DMS 273 (cell line): ENCODE measurements around the gene DLGAP4.
A peak's percentile ranks its signal among the peaks of the same experiment; 100 is the strongest.

Source experiments
- DNase-seq: peaks from one replicate; lab custom pipeline; 2025; ENCODE audit not compliant: unreplicated experiment; lab: John Stamatoyannopoulos, UW

DLGAP4 gene

GRCh38 chr20:36273414-36274180 is 32.5 kb upstream of the DLGAP4 start:
- DNase-seq: peak; percentile 58

- DNase-seq: peak; percentile 47
Observed at GRCh38 chr20:36274181-36274841, 31.8 kb upstream of the DLGAP4 start.

DNA sequence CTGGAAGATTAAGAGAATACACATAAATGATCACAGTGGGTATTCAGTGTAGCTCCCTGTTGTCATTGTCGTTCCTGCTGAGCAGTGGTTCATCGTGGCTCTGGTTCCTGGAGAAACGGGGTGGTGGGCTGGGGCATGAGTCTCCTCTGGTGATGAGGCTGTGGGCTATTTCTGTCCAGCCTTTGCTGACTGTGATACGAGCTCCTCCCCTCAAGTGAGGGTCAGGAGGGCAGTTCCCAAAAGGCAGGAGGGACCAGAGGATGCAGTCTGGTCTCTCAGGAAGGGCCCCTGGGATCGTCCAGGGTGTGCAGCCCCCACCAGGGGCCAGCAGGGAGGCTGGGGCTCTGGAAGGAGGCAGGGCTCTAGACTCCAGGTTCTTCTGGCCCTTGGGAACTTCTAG is 31.1 kb upstream of the DLGAP4 start:
- no peak for DNase-seq

DNA sequence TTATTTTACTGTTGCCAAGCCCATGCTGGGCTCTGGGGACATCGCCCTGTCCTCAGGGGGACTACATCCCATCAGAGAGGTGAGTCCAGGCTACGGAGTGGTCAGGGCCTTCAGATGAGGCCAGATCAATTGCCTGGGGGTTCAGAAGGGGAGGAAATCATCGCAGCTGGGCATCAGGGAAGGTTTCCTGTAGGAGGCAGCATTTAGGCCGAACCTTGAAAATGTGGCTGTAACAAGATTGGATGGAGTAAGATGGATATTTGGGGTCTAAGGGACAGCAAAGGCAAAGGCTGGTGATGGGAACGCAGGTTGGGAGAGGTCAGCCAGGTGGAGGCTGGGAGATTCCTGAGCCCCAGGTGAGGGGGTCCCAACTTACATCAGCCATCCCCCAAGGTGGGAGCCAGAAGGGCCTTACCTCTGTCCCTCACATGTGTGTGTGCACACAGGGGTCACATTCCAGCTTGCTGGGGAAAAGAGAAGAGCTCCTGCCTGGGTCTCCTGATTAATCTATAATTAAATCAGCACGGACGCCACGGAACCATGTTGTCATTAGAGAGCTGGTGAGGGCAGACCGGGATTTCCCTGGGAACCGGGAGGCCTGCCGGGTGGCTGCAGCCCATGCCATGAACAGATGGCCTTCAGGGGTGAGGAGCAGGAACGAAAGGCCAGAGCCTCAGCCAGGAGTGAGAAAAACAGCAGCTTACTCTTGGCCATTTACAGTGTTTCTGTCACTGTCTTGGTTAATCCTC is 30.5 kb upstream of the DLGAP4 start:
- peak; percentile 44 for DNase-seq

GRCh38 chr20:36277546-36277945 is 28.6 kb upstream of the DLGAP4 start:
- no peak for DNase-seq

- no peak for DNase-seq
Observed at GRCh38 chr20:36279362-36279761, 26.8 kb upstream of the DLGAP4 start.

DNA sequence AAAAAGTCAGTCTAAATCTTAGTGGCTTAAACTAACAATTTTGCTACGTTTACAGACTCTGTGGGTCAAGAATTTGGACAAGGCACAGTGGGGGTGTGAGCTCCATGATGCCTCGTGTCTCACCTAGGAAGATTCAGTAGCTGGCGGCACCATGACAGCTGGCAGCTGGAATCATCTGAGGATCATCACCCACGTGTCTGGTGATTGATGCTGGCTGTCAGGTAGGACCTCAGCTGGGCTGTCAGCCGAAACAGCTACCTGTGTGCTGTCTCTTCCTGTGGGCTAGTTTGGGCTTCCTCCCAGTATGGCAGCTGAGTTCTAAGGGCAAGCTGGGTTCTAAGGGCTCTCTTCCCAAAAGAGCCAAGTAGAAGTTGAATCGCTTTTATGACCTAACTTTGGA is 26.4 kb upstream of the DLGAP4 start:
- no peak for DNase-seq

DNA sequence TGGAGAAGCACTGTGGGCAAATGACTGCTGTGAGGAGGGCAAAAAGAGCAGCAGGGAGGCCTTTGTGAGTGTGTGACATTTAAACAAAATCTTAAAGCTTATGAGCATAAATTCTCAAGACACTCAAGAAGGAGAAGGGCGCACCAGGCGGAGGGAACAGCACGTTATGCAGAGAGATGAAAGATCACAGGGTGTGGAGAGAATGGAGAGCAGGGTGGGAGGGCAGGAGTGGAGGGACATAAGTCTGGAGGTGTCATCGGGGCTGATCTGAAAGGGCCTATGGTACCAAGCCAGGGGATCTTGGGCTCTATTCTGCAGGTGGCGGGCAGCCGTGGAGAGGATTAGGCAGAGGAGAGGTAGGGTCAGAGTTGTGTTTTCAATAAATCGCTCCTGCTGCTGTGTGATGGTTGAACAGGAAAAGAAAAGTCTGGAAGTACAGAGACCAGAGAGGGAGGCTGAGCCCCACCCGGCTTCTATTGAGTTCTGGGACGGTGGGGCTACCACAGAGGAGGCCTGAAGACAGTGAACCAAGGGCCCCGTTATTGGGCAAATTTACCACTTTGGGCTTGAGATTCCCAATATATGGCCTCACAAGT is 24.3 kb upstream of the DLGAP4 start:
- DNase-seq: no peak

DNA sequence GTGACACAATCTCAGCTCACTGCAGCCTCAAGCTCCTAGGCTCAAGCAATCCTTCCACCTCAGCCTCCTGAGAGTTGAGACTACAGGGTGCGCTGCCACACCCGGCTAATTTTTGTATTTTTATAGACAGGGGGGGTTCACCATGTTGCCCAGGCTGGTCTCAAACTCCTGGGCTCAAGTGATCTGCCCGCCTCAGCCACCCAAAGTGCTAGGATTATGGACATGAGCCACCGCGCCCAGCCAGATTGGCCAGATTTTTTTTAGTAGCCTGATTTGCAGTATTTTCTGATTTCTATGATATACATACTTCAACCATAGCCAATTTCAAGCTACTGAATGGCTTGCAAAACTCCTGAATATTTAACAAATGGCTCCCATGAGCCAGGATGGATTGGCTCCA is 21.4 kb upstream of the DLGAP4 start:
- no peak for DNase-seq

- no peak for DNase-seq
Observed at GRCh38 chr20:36285746-36286447, 20.2 kb upstream of the DLGAP4 start.

DNA sequence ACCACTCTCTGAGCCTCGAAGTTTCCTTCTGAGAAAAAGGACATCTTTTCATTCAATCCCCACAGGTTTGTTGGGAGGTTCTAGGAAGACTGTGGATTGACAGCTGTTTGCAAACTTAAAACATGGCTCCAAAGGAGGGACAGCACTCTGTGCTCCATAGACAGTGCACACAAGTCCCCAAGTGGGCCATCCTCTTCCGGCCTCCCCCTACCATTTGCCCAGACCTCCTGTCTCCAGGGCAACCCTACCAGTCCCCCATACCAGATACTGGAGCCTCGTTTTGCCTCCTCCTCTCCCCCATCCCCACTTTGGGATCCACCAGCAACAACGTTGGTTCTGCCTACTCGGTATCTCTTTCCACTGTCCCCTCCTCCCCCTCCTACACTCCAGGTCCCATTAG is 8.5 kb upstream of the DLGAP4 start:
- DNase-seq: no peak

DNA sequence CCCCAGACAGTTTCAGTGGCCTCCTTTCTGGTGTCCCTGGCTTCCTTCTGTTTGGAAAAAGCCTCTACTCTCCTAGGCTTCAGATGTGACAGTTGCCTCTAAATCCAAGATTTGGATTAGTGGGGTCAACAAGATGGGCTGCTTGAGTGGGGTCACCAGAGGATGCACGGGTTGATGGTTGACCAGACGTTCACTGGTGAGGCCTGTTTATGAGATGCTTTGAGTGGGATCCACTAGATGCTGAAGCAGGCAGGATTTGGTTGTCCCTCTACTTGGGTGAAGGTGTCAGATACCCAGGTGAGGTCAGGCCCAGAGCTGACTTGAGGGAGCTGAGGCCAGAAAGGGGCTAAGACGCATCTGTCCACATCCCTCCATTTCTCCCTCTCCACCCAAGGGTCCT is 8.1 kb upstream of the DLGAP4 start:
- DNase-seq: no peak

- no peak for DNase-seq
Observed at GRCh38 chr20:36298795-36299339, 7.3 kb upstream of the DLGAP4 start.

DNA sequence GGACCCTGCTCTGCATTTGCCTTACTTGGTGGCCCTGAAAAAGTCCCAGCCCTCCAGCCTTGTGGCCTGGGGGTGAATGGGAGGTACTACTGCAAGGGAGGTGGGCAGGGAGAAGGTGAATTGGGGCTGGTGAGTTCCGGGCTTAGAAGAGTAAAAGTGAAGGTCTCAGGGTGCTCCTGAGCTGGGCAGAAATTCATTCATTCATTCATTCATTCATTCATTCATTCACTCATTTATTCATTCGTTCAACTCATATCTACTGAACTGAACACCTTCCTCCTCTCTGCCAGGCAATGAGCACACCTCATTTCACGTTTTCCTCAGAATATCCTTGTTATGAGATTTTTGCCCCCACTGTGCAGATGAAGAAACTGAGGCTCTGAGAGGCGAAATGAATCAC is 6.7 kb upstream of the DLGAP4 start:
- no peak for DNase-seq

DNA sequence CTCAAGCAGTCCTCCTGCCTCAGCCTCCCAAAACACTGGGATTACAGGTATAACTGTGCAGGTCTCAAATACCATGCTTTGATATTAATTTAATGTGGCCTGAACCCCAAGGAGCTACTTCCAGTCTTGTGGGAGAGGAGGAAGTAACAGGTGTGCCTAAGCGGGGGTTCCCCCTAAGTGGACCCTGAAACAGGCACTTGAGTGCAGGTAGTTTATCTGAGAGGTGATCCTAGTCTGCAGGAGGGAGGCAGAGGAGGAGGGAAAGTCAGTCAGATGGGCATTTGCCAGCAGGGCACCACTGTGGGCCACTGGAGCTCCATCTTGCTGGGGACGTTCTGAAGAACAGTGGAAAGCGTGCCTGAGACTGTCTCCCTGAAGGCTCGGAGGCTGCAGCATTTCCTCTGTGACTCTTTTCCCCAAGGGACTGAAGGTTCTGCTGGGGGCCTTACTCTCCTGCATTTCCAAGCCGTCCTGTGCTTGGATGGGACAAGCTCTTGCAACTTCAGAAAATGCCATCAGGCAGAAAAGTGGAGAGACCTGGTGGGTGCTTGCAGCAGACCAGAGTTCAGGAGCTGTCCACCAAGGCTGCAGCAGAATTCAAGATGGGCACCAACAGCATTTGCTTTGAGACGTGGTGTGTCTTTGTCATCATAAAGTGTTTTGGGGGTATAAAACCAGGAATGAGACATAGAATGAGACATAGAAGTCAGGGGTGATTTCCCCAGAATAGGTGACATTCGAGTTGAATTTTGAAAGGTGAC is 4.6 kb upstream of the DLGAP4 start:
- no peak for DNase-seq

DNA sequence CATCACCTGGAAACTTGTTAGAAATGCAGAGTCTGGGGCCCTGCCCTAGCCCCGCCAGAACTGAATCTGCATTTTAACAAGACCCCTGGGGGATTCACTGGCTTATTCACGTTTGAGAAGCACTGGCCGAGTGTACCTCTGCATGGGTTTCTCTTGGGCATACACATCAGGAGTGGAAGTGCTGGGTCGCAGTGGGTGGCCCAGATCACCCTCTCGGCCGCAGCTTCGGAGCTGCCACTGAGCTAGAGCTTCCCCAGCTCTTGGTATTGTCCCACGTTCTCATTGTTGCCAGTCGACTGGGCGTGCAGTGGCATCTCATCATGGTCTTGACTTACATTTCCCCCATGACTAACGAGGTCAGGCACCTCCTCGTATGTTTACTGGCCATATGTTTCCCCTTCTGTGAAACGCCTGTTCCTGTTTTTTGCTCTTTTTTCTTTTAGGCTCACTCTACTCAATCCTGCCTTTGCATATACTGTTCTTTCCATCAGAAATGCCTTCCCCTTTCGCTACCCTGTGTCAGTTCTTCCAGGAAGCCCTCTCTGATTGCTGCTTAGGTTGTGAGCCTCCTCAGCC is 3.0 kb upstream of the DLGAP4 start:
- peak; percentile 57 for DNase-seq

DNA sequence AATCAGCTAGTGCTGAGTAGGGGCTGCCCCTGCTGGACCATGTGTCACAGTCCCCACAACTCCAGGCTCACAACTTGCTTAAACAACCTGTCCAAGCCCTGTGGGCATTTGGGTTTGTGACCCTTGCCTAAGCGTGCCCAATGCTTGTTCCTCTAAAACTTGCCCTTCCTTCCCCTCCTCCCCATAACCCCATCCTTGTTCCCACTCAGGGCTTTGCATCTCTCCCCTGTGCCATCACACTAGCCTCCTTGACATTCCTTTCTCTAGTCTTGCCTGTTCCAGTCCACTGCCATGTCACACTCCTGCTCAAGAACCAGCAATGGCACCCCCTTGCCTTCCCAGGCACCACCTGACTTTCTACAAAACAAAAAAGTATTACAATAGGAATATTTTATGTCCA is 2.3 kb upstream of the DLGAP4 start:
- DNase-seq: no peak

DNA sequence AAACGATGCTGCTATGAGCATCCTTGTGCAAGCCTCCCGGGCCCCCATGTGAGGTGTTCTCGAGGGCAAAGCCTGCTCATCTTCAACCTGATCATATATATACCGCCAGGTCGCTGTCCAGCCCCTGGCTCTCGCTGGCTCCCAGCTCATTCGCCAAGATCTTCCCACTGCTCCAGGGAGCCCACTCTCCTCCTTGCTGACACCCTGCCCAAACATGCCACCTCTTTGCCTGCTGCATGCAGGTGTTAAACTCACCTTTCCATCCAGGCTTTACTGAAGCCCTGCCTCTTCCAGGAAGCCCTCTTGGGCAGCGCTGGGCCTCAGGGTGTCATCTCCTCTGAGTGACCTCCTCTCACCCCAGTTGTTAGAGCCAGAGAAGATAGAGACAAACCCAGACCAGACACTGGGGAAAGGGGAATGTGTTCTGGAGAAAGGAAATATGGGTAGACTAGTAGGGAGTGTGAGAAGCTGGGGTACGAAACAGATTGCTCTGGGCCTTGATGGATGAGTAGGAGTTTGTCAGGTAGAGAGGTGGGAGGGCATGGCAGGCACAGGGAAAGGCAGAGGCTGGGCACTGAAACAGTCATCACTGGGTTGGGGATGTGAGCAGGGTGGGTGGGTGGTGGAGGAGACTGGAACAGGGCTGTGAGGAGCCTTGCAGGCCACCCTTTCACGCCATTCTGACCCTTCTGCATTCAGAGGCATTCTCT is 1.2 kb upstream of the DLGAP4 start:
- no peak for DNase-seq
